ENCODE measurements around the gene PAQR5.

DNA sequence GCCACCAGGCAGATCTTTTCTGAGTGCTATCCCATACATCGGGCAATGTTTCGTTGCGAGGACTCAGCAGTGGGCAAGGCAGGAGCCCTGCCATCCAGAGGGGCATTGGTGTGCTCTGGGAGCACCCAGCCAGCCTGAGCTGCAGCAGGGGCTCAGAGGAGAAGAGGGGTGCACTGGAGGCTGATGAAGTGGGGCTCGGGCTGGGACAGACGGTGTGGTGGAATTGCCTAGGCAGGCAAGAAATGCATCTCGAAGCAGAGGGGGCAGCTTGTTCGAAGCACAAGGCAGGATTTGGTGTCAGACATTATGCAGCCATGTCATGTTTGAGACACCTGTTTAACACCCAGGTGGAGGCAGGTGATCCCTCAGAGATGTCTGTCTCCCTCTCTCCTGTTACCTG is 19.3 kb downstream of the PAQR5 start:
- TF ChIP-seq, protein P1, sequence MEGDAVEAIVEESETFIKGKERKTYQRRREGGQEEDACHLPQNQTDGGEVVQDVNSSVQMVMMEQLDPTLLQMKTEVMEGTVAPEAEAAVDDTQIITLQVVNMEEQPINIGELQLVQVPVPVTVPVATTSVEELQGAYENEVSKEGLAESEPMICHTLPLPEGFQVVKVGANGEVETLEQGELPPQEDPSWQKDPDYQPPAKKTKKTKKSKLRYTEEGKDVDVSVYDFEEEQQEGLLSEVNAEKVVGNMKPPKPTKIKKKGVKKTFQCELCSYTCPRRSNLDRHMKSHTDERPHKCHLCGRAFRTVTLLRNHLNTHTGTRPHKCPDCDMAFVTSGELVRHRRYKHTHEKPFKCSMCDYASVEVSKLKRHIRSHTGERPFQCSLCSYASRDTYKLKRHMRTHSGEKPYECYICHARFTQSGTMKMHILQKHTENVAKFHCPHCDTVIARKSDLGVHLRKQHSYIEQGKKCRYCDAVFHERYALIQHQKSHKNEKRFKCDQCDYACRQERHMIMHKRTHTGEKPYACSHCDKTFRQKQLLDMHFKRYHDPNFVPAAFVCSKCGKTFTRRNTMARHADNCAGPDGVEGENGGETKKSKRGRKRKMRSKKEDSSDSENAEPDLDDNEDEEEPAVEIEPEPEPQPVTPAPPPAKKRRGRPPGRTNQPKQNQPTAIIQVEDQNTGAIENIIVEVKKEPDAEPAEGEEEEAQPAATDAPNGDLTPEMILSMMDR (IDR thresholded peaks at IDR 0.05; ENCODE audit: low read depth, low read length, missing input control): no peak
- TF ChIP-seq, protein P2, sequence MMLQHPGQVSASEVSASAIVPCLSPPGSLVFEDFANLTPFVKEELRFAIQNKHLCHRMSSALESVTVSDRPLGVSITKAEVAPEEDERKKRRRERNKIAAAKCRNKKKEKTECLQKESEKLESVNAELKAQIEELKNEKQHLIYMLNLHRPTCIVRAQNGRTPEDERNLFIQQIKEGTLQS (IDR thresholded peaks at IDR 0.05): no peak
- TF ChIP-seq, protein P3, sequence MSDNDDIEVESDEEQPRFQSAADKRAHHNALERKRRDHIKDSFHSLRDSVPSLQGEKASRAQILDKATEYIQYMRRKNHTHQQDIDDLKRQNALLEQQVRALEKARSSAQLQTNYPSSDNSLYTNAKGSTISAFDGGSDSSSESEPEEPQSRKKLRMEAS (IDR thresholded peaks at IDR 0.05): no peak
- TF ChIP-seq, protein P4, sequence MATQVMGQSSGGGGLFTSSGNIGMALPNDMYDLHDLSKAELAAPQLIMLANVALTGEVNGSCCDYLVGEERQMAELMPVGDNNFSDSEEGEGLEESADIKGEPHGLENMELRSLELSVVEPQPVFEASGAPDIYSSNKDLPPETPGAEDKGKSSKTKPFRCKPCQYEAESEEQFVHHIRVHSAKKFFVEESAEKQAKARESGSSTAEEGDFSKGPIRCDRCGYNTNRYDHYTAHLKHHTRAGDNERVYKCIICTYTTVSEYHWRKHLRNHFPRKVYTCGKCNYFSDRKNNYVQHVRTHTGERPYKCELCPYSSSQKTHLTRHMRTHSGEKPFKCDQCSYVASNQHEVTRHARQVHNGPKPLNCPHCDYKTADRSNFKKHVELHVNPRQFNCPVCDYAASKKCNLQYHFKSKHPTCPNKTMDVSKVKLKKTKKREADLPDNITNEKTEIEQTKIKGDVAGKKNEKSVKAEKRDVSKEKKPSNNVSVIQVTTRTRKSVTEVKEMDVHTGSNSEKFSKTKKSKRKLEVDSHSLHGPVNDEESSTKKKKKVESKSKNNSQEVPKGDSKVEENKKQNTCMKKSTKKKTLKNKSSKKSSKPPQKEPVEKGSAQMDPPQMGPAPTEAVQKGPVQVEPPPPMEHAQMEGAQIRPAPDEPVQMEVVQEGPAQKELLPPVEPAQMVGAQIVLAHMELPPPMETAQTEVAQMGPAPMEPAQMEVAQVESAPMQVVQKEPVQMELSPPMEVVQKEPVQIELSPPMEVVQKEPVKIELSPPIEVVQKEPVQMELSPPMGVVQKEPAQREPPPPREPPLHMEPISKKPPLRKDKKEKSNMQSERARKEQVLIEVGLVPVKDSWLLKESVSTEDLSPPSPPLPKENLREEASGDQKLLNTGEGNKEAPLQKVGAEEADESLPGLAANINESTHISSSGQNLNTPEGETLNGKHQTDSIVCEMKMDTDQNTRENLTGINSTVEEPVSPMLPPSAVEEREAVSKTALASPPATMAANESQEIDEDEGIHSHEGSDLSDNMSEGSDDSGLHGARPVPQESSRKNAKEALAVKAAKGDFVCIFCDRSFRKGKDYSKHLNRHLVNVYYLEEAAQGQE (IDR thresholded peaks at IDR 0.05): no peak

All from liver (tissue), 3 donors.